Mesothelial cell of epicardium (in vitro differentiated cells): Measurements from ENCODE around the gene ARHGEF11. TPM values are rescaled to one million over a fixed set of nuclear protein-coding genes. Genes with fewer than 3 reads are reported as not detected.

Experiments
- DNase-seq, 2 experiments: peaks; one replicate each; pipeline ENCODE4 v3.0.0; 2021; ENCODE audit warnings: low spot score in 2 of 2; ENCODE audit not compliant: unreplicated experiment in 2 of 2
- H3K27ac Mint-ChIP-seq: 2 replicates; pipeline ENCODE4 v1.8.0; 2021; ENCODE audit warnings: mixed read lengths
- H3K27me3 Mint-ChIP-seq: 2 replicates; pipeline ENCODE4 v1.8.0; 2021; ENCODE audit warnings: low read depth, mixed read lengths
- H3K36me3 Mint-ChIP-seq: 2 replicates; pipeline ENCODE4 v1.8.0; 2021; ENCODE audit warnings: mixed read lengths
- H3K4me1 Mint-ChIP-seq: 2 replicates; pipeline ENCODE4 v1.8.0; 2021; ENCODE audit warnings: mixed read lengths
- H3K4me3 Mint-ChIP-seq: 2 replicates; pipeline ENCODE4 v1.8.0; 2021; ENCODE audit warnings: mild to moderate bottlenecking, moderate library complexity, mixed read lengths
- H3K9me3 Mint-ChIP-seq: 2 replicates; pipeline ENCODE4 v1.8.0; 2021; ENCODE audit warnings: mixed read lengths
- total RNA-seq: library from RNA; stranded (reverse); gene quantifications from 3 replicates; pipeline ENCODE4 v1.2.1, GENCODE V29; 2021
- TF ChIP-seq, protein P1 (sequence below): fragments of 200-600 bp; sonication (generic); IDR thresholded peaks from one replicate; pipeline ENCODE4 v1.5.0; 2021; ENCODE audit warnings: antibody characterized with exemption; ENCODE audit not compliant: unreplicated experiment

Gene ARHGEF11, protein sequence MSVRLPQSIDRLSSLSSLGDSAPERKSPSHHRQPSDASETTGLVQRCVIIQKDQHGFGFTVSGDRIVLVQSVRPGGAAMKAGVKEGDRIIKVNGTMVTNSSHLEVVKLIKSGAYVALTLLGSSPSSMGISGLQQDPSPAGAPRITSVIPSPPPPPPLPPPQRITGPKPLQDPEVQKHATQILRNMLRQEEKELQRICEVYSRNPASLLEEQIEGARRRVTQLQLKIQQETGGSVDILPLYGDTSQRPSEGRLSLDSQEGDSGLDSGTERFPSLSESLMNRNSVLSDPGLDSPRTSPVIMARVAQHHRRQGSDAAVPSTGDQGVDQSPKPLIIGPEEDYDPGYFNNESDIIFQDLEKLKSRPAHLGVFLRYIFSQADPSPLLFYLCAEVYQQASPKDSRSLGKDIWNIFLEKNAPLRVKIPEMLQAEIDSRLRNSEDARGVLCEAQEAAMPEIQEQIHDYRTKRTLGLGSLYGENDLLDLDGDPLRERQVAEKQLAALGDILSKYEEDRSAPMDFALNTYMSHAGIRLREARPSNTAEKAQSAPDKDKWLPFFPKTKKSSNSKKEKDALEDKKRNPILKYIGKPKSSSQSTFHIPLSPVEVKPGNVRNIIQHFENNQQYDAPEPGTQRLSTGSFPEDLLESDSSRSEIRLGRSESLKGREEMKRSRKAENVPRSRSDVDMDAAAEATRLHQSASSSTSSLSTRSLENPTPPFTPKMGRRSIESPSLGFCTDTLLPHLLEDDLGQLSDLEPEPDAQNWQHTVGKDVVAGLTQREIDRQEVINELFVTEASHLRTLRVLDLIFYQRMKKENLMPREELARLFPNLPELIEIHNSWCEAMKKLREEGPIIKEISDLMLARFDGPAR (N-terminal part only)
- 48.2 to 52.5 TPM (median 52.3 TPM) in 3 replicates for total RNA-seq

DNA sequence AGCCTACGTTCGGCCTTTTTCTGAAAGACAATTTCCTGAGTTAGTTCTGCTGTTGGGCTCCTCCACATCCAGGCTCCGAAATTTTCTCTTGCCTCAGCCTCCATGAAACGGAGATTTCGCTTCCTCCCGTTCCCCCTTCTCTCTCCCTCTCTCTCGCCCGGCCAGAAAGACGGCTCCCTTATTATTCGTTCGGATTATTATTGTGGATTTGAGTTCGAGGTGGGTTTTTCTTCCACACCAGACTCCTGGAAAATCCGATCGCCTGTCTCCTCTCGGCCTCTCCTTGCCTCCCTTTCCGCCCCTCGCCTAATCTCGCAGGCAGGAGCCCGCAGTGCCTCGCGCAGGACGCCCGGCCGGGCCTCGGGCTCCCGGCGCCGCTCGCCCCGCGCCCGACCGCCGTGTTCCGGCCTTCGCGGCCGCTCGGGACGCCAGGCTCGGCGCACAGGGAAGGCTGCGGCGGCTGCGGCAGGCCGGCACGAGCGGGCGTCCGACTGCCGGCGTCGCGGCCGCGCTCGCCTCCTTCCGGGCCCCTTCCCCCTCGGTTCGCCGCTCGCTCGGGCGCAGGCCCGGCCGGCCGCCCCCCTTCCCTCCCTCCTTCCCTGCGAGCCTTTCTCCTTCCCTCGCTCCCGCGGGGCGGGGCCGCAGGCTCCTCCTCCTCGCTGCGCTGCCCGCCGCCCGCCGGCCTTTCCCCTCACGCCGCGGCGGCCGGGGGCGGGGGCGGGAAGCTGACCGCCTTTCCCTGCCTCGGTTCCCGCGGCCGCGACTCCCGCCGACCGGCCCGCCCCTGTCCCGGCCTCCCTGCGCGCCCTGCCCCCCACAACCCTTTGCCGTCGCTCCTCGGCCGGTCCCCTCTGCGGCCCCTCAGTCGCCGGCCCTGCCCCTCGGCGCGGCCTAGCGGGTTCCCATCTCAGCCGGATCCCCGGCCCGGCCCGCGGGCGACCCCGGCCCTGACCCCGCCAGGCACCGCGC is at the start of gene ARHGEF11:
TSS of gene ARHGEF11 (minus strand) at position 493 of the 969 bp plus-strand sequence. CDS start 1,412 bp downstream, outside the sequence.
- H3K9me3 Mint-ChIP-seq: no peaks in the 10 kb centered on the region
- no peaks in the 10 kb centered on the region for H3K27me3 Mint-ChIP-seq
- peaks cover 41% of the 10 kb centered on the region for H3K4me1 Mint-ChIP-seq
- TF ChIP-seq, protein P1, sequence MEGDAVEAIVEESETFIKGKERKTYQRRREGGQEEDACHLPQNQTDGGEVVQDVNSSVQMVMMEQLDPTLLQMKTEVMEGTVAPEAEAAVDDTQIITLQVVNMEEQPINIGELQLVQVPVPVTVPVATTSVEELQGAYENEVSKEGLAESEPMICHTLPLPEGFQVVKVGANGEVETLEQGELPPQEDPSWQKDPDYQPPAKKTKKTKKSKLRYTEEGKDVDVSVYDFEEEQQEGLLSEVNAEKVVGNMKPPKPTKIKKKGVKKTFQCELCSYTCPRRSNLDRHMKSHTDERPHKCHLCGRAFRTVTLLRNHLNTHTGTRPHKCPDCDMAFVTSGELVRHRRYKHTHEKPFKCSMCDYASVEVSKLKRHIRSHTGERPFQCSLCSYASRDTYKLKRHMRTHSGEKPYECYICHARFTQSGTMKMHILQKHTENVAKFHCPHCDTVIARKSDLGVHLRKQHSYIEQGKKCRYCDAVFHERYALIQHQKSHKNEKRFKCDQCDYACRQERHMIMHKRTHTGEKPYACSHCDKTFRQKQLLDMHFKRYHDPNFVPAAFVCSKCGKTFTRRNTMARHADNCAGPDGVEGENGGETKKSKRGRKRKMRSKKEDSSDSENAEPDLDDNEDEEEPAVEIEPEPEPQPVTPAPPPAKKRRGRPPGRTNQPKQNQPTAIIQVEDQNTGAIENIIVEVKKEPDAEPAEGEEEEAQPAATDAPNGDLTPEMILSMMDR: no peak
- H3K27ac Mint-ChIP-seq: peak within 1 kb of the TSS; percentile 99
- H3K4me3 Mint-ChIP-seq: peak within 1 kb of the TSS; percentile 95
- peak; percentile 82 to 90 for DNase-seq
- no peaks in the 10 kb centered on the region for H3K36me3 Mint-ChIP-seq

DNA sequence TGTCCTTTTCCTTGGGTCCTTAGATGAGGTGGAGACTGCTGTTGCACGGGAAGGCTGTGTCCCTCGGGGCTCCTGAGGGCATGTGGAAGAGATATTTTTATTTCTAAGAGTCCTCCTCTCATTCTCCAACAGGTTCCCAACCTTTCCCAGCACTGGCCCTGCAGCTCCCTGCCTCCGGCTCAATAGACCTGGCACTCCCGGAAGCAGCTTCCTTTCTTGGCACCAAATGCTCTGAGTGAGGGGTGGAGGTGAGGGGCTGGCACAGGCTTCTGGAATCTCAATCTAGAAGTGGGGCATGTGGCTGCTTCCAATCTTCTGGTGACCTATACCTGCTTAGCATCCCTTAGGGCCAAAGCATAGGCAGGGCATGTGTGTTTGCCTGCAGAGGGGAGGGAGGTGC is 49.5 kb upstream of the ARHGEF11 start:
- H3K36me3 Mint-ChIP-seq: no peaks in the 10 kb centered on the region
- no peak overlapping the region for H3K27ac Mint-ChIP-seq
- no peak for DNase-seq
- H3K4me3 Mint-ChIP-seq: no peak overlapping the region
- TF ChIP-seq, protein P1: no peak
- peaks cover 7% of the 10 kb centered on the region for H3K4me1 Mint-ChIP-seq
- no peaks in the 10 kb centered on the region for H3K9me3 Mint-ChIP-seq
- no peaks in the 10 kb centered on the region for H3K27me3 Mint-ChIP-seq

DNA sequence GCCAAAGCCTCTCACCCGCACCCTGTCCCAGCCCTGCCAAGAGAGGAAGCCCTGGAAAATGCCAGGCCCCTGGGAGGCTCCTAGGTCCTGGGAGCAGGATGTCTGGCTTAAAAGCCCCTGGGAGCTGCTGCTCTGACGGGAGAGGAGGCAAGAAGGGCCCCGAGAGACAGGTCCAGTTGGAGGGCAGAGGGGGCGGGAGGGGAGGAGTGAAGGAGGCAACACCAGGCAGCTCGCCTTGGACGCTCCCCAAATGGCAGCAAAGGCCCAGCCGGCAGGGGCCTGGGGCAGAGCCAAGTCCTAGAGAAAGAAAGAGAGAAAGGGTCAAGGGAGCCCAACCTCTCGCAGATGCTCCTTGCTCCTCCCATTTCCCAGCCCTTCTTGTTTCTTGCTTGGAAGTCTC is 47.3 kb upstream of the ARHGEF11 start:
- TF ChIP-seq, protein P1: no peak
- DNase-seq: no peak
- Mint-ChIP-seq H3K9me3 (no peaks in the 10 kb centered on the region), H3K36me3 (no peaks in the 10 kb centered on the region), H3K27ac (no peak overlapping the region), H3K4me3 (no peak overlapping the region), H3K27me3 (no peaks in the 10 kb centered on the region), H3K4me1 (peaks cover 8% of the 10 kb centered on the region)

DNA sequence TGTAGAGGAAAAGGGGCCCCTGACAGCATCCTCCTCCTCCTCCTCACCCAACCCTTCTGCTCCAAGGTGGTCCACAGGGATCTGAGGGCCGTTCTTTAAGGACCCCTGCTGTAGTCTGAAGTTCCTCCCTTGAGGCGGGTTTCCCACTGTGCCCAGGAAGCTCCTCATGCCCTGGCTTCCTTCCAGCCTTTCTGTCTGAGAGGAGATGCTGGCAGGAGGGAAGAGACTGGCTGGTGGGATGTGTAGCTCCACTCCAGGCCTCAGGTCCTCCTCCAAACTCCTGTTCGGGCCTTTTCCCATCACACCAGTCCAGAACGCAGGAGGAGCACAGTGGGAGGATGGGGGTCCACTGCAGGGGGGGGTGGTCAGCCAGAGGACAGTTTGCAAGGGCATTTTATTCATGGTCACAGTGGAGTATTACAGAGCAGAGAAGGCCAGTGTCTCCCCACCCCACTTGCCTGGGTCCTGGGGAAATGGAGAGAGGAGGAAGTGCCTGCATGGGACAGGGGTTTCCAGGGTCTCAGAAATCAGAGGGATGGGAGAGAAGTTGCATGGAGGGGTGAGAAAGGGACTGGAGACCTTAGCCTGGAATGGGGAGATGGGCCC is 46.2 kb upstream of the ARHGEF11 start:
- peaks cover 8% of the 10 kb centered on the region for H3K4me1 Mint-ChIP-seq
- H3K27me3 Mint-ChIP-seq: no peaks in the 10 kb centered on the region
- no peak overlapping the region for H3K27ac Mint-ChIP-seq
- TF ChIP-seq, protein P1: no peak
- H3K9me3 Mint-ChIP-seq: no peaks in the 10 kb centered on the region
- no peaks in the 10 kb centered on the region for H3K36me3 Mint-ChIP-seq
- no peak overlapping the region for H3K4me3 Mint-ChIP-seq
- DNase-seq: no peak

DNA sequence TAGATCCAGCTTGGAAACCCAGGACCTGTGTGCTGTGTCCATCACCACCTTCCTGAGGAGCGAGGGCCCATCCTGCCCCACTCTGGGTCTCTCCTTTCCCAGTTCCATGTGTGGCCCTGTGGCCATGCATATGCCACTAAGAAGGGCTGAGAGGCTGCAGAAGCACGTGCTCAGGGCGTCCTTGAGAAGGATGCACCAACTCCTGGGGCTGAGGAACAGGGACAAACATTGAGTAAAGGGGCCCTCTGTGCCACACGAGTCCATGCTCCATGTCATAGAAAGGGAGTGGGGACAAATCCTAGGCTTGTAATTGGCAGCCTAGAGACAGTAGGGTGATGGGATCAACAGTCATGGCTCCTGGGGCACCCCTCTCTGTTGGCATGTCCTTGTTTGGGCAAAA is 45.6 kb upstream of the ARHGEF11 start:
- no peak overlapping the region for H3K27ac Mint-ChIP-seq
- H3K36me3 Mint-ChIP-seq: no peaks in the 10 kb centered on the region
- DNase-seq: no peak
- no peaks in the 10 kb centered on the region for H3K27me3 Mint-ChIP-seq
- peaks cover 8% of the 10 kb centered on the region for H3K4me1 Mint-ChIP-seq
- TF ChIP-seq, protein P1: no peak
- H3K9me3 Mint-ChIP-seq: no peaks in the 10 kb centered on the region
- no peak overlapping the region for H3K4me3 Mint-ChIP-seq
